ENCODE results near the gene MESD. TPM values are rescaled to one million over a fixed set of nuclear protein-coding genes. Genes with fewer than 3 reads are reported as not detected.

Gene MESD
- total and polyA plus RNA-seq, 5 experiments from 2014 or later, result 21.3 to 30.7 (median 30.5) TPM

DNA sequence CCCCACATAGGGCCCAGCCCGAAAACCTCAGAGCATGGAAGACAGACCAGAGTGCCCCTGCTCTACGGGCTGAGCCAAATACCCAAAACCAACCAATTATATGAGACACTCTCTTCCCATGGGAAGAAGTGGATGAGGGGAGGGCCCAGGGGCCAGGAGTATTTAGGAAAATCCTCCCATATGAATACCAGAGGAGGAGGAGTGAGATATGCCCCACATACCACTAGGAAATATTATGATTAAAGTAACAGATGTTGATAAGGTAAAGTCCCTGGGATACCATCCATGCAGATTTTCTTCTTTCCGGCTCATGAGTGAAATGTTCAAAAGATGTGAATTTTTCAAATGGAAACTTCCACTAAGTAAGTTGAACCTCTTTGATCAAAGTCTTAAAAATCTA, 50.4 kb downstream of the MESD start:
- peaks cover 6 to 60% (median 27%) of the 10 kb centered on the region in 3 donors for H3K36me3 Mint-ChIP-seq
- no peak overlapping the region for H3K27ac Mint-ChIP-seq
- no peak overlapping the region for H3K4me3 Mint-ChIP-seq
- POLR2A ChIA-PET, result no interaction called here
- no peak for ATAC-seq
- no peak for DNase-seq
- H3K27me3 Mint-ChIP-seq, result no peaks in the 10 kb centered on the region
- H3K4me1 Mint-ChIP-seq, result peaks cover 2 to 8% (median 7%) of the 10 kb centered on the region in 4 donors
- H3K9me3 Mint-ChIP-seq, result no peaks in the 10 kb centered on the region

DNA sequence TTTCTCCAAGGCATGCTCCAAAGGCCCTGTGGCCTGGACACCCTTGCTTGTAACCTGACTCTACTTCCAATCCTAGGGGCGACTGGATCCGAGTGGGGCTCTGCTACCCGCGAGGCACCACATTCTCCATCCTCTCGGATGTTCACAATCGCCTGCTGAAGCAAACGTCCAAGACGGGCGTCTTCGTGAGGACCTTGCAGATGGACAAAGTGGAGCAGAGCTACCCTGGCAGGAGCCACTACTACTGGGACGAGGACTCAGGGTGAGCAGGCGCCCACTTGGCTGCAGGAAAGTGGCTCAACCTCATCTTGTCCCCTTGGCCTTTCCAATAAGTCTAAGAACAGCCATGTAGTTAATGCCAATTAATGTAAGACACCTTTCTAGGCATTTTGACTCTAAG, 51.9 kb downstream of the MESD start:
- H3K4me3 Mint-ChIP-seq, result no peak overlapping the region
- H3K27ac Mint-ChIP-seq, result peak overlapping the region in 1 of 10 donors; percentile 64
- DNase-seq (no peak), ATAC-seq (no peak)
- POLR2A ChIA-PET, result no interaction called here
- H3K36me3 Mint-ChIP-seq, result peaks cover 0 to 45% (median 17%) of the 10 kb centered on the region in 3 donors
- no peaks in the 10 kb centered on the region for H3K27me3 Mint-ChIP-seq
- no peaks in the 10 kb centered on the region for H3K9me3 Mint-ChIP-seq
- H3K4me1 Mint-ChIP-seq, result peaks cover 2 to 9% (median 6%) of the 10 kb centered on the region in 4 donors

GRCh38 chr15:80936288-80937078, 53.1 kb downstream of the MESD start:
- Mint-ChIP-seq H3K27me3 (no peaks in the 10 kb centered on the region), H3K9me3 (no peaks in the 10 kb centered on the region), H3K36me3 (peaks cover 0 to 33% (median 11%) of the 10 kb centered on the region in 3 donors), H3K4me3 (no peak overlapping the region), H3K4me1 (peaks cover 2 to 9% (median 6%) of the 10 kb centered on the region in 4 donors), H3K27ac (no peak overlapping the region)
- POLR2A ChIA-PET, result no interaction called here
- ATAC-seq (no peak), DNase-seq (no peak)

GRCh38 chr15:80934761-80935221, 54.8 kb downstream of the MESD start:
- no peak overlapping the region for H3K4me3 Mint-ChIP-seq
- H3K27ac Mint-ChIP-seq, result peak overlapping the region in 1 of 10 donors; percentile 75
- ATAC-seq, result no peak
- no peaks in the 10 kb centered on the region for H3K9me3 Mint-ChIP-seq
- no peaks in the 10 kb centered on the region for H3K27me3 Mint-ChIP-seq
- POLR2A ChIA-PET, result no interaction called here
- no peak for DNase-seq
- H3K36me3 Mint-ChIP-seq, result peaks cover 0 to 30% (median 19%) of the 10 kb centered on the region in 3 donors
- H3K4me1 Mint-ChIP-seq, result peaks cover 2 to 9% (median 6%) of the 10 kb centered on the region in 4 donors

- H3K4me3 Mint-ChIP-seq, result no peak overlapping the region
- H3K4me1 Mint-ChIP-seq, result peaks cover 2 to 9% (median 6%) of the 10 kb centered on the region in 4 donors
- peaks cover 0 to 26% (median 17%) of the 10 kb centered on the region in 3 donors for H3K36me3 Mint-ChIP-seq
- DNase-seq (no peak), ATAC-seq (no peak)
- POLR2A ChIA-PET, result no interaction called here
- no peak overlapping the region for H3K27ac Mint-ChIP-seq
- H3K27me3 Mint-ChIP-seq, result no peaks in the 10 kb centered on the region
- H3K9me3 Mint-ChIP-seq, result no peaks in the 10 kb centered on the region
Observed at GRCh38 chr15:80932989-80933388, 56.6 kb downstream of the MESD start.

DNA sequence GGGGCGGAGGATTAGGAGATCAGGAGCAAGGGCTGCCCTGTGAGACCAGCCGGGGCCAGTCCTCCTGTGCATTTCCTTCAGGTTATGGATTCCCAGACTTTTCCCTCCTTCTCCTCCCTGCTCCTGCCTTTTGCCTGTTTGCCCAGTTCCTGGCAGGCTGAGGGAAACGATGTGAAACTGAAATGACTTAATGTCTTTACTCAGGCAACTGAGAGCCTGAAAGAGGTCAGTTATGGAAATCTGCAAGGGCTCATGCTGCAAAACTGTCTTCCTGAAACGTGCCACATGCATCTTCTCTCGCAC, 57.2 kb downstream of the MESD start:
- DNase-seq, result no peak
- POLR2A ChIA-PET, result no interaction called here
- peaks cover 2 to 11% (median 7%) of the 10 kb centered on the region in 4 donors for H3K4me1 Mint-ChIP-seq
- H3K27ac Mint-ChIP-seq, result no peak overlapping the region
- H3K9me3 Mint-ChIP-seq, result no peaks in the 10 kb centered on the region
- no peak for ATAC-seq
- peaks cover 0 to 27% (median 17%) of the 10 kb centered on the region in 3 donors for H3K36me3 Mint-ChIP-seq
- no peak overlapping the region for H3K4me3 Mint-ChIP-seq
- H3K27me3 Mint-ChIP-seq, result no peaks in the 10 kb centered on the region

GRCh38 chr15:80931721-80932512, 57.7 kb downstream of the MESD start:
- Mint-ChIP-seq H3K4me3 (no peak overlapping the region), H3K27me3 (no peaks in the 10 kb centered on the region), H3K27ac (no peak overlapping the region), H3K9me3 (no peaks in the 10 kb centered on the region), H3K4me1 (peaks cover 2 to 11% (median 7%) of the 10 kb centered on the region in 4 donors), H3K36me3 (peaks cover 0 to 27% (median 16%) of the 10 kb centered on the region in 3 donors)
- DNase-seq (no peak), ATAC-seq (no peak)
- POLR2A ChIA-PET, result no interaction called here

- peaks cover 2 to 11% (median 7%) of the 10 kb centered on the region in 4 donors for H3K4me1 Mint-ChIP-seq
- ATAC-seq, result no peak
- no peaks in the 10 kb centered on the region for H3K27me3 Mint-ChIP-seq
- no peak overlapping the region for H3K4me3 Mint-ChIP-seq
- POLR2A ChIA-PET, result no interaction called here
- no peaks in the 10 kb centered on the region for H3K9me3 Mint-ChIP-seq
- peaks cover 0 to 20% (median 11%) of the 10 kb centered on the region in 3 donors for H3K36me3 Mint-ChIP-seq
- no peak for DNase-seq
- peak overlapping the region in 1 of 10 donors; percentile 57 for H3K27ac Mint-ChIP-seq
Observed at GRCh38 chr15:80931191-80931590, 58.4 kb downstream of the MESD start.

GRCh38 chr15:80929689-80930088, 59.9 kb downstream of the MESD start:
- H3K4me1 Mint-ChIP-seq, result peaks cover under 1 to 7% (median 4%) of the 10 kb centered on the region in 4 donors
- POLR2A ChIA-PET, result no interaction called here
- DNase-seq (no peak), ATAC-seq (no peak)
- H3K27ac Mint-ChIP-seq, result peak overlapping the region in 1 of 10 donors; percentile 76
- H3K4me3 Mint-ChIP-seq, result no peak overlapping the region
- peaks cover 0 to 15% (median 8%) of the 10 kb centered on the region in 3 donors for H3K36me3 Mint-ChIP-seq
- H3K9me3 Mint-ChIP-seq, result no peaks in the 10 kb centered on the region
- H3K27me3 Mint-ChIP-seq, result no peaks in the 10 kb centered on the region

GRCh38 chr15:80929225-80929624, 60.4 kb downstream of the MESD start:
- Mint-ChIP-seq H3K4me1 (peaks cover 0 to 4% (median under 1%) of the 10 kb centered on the region in 4 donors), H3K27ac (peak overlapping the region in 2 of 10 donors; percentile 7 to 11), H3K36me3 (peaks cover 0 to 14% (median 11%) of the 10 kb centered on the region in 3 donors), H3K4me3 (no peak overlapping the region), H3K27me3 (no peaks in the 10 kb centered on the region), H3K9me3 (no peaks in the 10 kb centered on the region)
- DNase-seq (no peak), ATAC-seq (no peak)
- POLR2A ChIA-PET, result no interaction called here

GRCh38 chr15:80926126-80926525, 63.5 kb downstream of the MESD start:
- H3K27ac Mint-ChIP-seq, result peak overlapping the region in 1 of 10 donors; percentile 25

DNA sequence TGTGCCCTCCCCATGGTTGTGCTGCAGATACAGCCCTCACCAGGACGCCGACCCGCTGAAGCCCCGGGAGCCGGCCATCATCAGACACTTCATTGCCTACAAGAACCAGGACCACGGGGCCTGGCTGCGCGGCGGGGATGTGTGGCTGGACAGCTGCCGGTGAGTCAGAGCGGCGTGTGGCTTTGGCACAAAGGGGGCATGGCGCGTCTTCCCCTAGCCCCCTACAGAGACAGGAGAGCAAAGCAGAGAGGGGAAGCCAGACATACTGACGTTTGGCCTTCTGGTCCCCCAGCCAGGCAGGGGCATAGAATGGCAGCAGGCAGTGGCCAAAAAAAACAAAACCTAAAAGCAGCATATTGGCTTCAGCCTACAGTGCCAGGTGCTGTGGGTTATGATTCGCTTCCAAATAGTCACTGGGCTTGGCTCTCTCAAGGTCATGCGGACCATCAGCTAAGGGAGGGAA, 64.0 kb downstream of the MESD start:
- ATAC-seq (no peak), DNase-seq (no peak)
- peaks cover 0 to 20% (median 18%) of the 10 kb centered on the region in 3 donors for H3K36me3 Mint-ChIP-seq
- H3K4me1 Mint-ChIP-seq, result peaks cover 7 to 15% (median 14%) of the 10 kb centered on the region in 4 donors
- H3K4me3 Mint-ChIP-seq, result no peak overlapping the region
- POLR2A ChIA-PET, result no interaction called here
- no peaks in the 10 kb centered on the region for H3K27me3 Mint-ChIP-seq
- no peaks in the 10 kb centered on the region for H3K9me3 Mint-ChIP-seq
- H3K27ac Mint-ChIP-seq, result no peak overlapping the region

More at GRCh38 chr15:80926126-80926525, 63.5 kb downstream of the MESD start:
- no peak overlapping the region for H3K4me3 Mint-ChIP-seq
- H3K9me3 Mint-ChIP-seq, result no peaks in the 10 kb centered on the region
- H3K36me3 Mint-ChIP-seq, result peaks cover 0 to 22% (median 18%) of the 10 kb centered on the region in 3 donors
- ATAC-seq, result no peak
- no peak for DNase-seq
- peaks cover 7 to 10% (median 9%) of the 10 kb centered on the region in 4 donors for H3K4me1 Mint-ChIP-seq
- no peaks in the 10 kb centered on the region for H3K27me3 Mint-ChIP-seq
- POLR2A ChIA-PET, result no interaction called here

DNA sequence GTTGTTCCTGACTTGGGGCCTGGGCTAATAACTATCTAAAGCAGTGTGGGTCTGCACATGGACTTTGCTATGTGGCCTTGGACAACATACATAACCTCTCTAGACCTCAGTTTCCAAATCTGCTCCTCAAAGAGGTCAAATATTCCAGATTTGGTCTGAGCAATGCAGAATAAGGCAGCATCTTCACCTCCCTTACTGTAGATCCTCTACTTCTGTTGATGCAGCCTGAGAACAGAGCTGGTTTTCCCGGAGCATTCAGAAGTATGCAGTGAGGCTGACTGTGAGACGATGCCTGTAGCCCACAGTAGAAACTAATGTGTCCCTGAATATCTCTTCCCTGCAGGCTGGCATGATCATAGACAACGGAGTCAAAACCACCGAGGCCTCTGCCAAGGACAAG, 65.3 kb downstream of the MESD start:
- no peak for ATAC-seq
- POLR2A ChIA-PET, result no interaction called here

More for the DNA sequence above, 65.3 kb downstream of the MESD start:
- Mint-ChIP-seq H3K9me3 (no peaks in the 10 kb centered on the region), H3K27me3 (no peaks in the 10 kb centered on the region), H3K4me3 (no peak overlapping the region), H3K4me1 (peaks cover 9 to 22% (median 20%) of the 10 kb centered on the region in 4 donors), H3K36me3 (peaks cover 0 to 17% (median 15%) of the 10 kb centered on the region in 3 donors), H3K27ac (no peak overlapping the region)
- no peak for DNase-seq

Data from naive thymus-derived CD8-positive, alpha-beta T cell (primary cell).